ENCODE results near the gene MANEAL. TPM values are rescaled to one million over a fixed set of nuclear protein-coding genes. Genes with fewer than 3 reads are reported as not detected.

The MANEAL gene
- total RNA-seq, 1 experiment from 2014 or later: 22.7 TPM

DNA sequence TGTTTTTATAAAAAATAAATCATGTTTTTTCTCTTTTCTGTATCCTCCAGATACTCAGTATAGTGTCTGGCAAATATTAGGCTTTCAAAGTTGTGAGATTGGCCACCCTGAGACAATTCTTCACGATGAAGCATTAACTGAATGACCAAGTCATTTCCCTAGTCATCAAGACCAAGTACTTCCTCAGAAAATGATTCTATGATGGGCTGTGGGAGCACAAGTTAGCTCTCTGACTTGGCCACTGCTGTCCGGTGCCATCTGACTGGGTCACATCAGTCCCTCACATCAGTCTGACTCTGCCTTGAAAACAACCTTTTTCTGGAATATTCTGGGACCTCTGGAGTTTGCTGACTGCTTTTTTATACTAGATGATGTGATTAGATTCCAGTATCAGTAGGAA, 27.8 kb downstream of the MANEAL start:
- Histone ChIP-seq H2BK15ac (ENCODE audit: low read depth, low read length) (no peak overlapping the region), H3K4me1 (ENCODE audit: insufficient read depth, low read length) (no peaks in the 10 kb centered on the region), H2BK12ac (ENCODE audit: insufficient read length, low read depth, low read length) (no peak overlapping the region), H2BK120ac (ENCODE audit: low read depth, low read length, poor library complexity, severe bottlenecking) (no peak overlapping the region), H3K27me3 (ENCODE audit: insufficient read depth, low read length) (no peaks in the 10 kb centered on the region), H3K9me3 (ENCODE audit: control insufficient read depth, low read depth, low read length) (no peaks in the 10 kb centered on the region), H3T11ph (ENCODE audit: low read length) (no peak overlapping the region), H4K8ac (replicated peaks; ENCODE audit: insufficient read length, low read depth, low read length) (no peak overlapping the region), H3K27ac (ENCODE audit: insufficient read length, low read depth, low read length) (no peak overlapping the region), H2BK5ac (ENCODE audit: insufficient read length, low read length) (no peak overlapping the region), H4K5ac (ENCODE audit: insufficient read length, low read depth, low read length) (no peak overlapping the region), H3K18ac (ENCODE audit: insufficient read length, low read depth, low read length) (no peak overlapping the region), H2AFZ (ENCODE audit: low read length) (no peak overlapping the region), H2BK20ac (ENCODE audit: low read depth, low read length, poor library complexity, severe bottlenecking) (no peak overlapping the region), H3K23ac (ENCODE audit: insufficient read length, low read depth, low read length) (no peak overlapping the region), H3K9ac (ENCODE audit: extremely low read depth, insufficient read length, low read length) (no peak overlapping the region), H3K79me2 (ENCODE audit: insufficient read depth, low read length) (no peaks in the 10 kb centered on the region), H3K23me2 (ENCODE audit: insufficient read length, low read depth, low read length, poor library complexity, severe bottlenecking) (no peaks in the 10 kb centered on the region), H4K20me1 (ENCODE audit: control insufficient read depth, insufficient read depth, insufficient read length) (no peaks in the 10 kb centered on the region), H3K4me2 (ENCODE audit: insufficient read depth, insufficient read length, low read length) (no peak overlapping the region), H3K56ac (ENCODE audit: insufficient read length, low read depth, low read length) (no peak overlapping the region), H3K79me1 (ENCODE audit: insufficient read depth, low read depth, low read length, poor library complexity, severe bottlenecking) (no peaks in the 10 kb centered on the region), H3K14ac (ENCODE audit: insufficient read depth, low read length) (no peak overlapping the region), H2AK5ac (ENCODE audit: insufficient read length, low read length) (no peak overlapping the region), H3K4ac (ENCODE audit: low read depth, low read length) (no peak overlapping the region), H4K91ac (ENCODE audit: insufficient read length, low read depth, low read length) (no peak overlapping the region)
- Mint-ChIP-seq H3K36me3 (ENCODE audit: insufficient read depth in 1 of 3, low read depth in 3 of 3) (peaks cover 16 to 59% (median 33%) of the 10 kb centered on the region in 3 experiments; a peak in 6 of 7 replicates), H3K4me3 (no peak overlapping the region), H3K9me3 (no peaks in the 10 kb centered on the region), H3K27ac (no peak overlapping the region), H3K4me1 (peaks cover 0 to 6% of the 10 kb centered on the region in 2 experiments; a peak in 2 of 4 replicates), H3K27me3 (ENCODE audit: low read depth) (no peaks in the 10 kb centered on the region)
- no CpG with 5 or more reads among the region's 2 CpGs for WGBS (ENCODE audit: extremely low coverage, insufficient read length, low lambda C conversion rate)
- no peak for DNase-seq
- TF ChIP-seq, protein P1, sequence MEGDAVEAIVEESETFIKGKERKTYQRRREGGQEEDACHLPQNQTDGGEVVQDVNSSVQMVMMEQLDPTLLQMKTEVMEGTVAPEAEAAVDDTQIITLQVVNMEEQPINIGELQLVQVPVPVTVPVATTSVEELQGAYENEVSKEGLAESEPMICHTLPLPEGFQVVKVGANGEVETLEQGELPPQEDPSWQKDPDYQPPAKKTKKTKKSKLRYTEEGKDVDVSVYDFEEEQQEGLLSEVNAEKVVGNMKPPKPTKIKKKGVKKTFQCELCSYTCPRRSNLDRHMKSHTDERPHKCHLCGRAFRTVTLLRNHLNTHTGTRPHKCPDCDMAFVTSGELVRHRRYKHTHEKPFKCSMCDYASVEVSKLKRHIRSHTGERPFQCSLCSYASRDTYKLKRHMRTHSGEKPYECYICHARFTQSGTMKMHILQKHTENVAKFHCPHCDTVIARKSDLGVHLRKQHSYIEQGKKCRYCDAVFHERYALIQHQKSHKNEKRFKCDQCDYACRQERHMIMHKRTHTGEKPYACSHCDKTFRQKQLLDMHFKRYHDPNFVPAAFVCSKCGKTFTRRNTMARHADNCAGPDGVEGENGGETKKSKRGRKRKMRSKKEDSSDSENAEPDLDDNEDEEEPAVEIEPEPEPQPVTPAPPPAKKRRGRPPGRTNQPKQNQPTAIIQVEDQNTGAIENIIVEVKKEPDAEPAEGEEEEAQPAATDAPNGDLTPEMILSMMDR (conservative IDR thresholded peaks at IDR 0.05): no peak
